IMR-90 (cell line): ENCODE measurements around the gene MRTFA. TPM values are rescaled to one million over a fixed set of nuclear protein-coding genes. Genes with fewer than 3 reads are reported as not detected.

Source experiments
- ATAC-seq: fragments of 200-7000 bp; cut with Tn5 transposase; 2 replicates; pipeline ENCODE4 v1.9.1; 2020; ENCODE audit warnings: low read depth, mild to moderate bottlenecking, moderate library complexity
- BruUV-seq: library from RNA; stranded (reverse); fragments of 400-500 nt; replicated peaks from 2 replicates; lab custom pipeline; 2021; lab: Mats Ljungman, UMichigan
- CTCF ChIA-PET: fragments of 300-600 bp; formaldehyde crosslinking; extraction: SDS; loops from one replicate; lab custom pipeline; 2021; ENCODE audit warnings: antibody characterized with exemption; lab: Yijun Ruan, JAX
- POLR2A ChIA-PET: fragments of 300-600 bp; sonication (Branson Sonifier 250); formaldehyde crosslinking; loops from one replicate; lab custom pipeline; 2022; ENCODE audit warnings: antibody characterized with exemption; ENCODE audit not compliant: unreplicated experiment; lab: Charles Lee
- DNase-seq: peaks from one replicate; pipeline ENCODE4 v3.0.0; 2013
- H2AFZ ChIP-seq: replicated peaks from 2 replicates; pipeline ENCODE3; 2013; ENCODE audit warnings: low read length, mild to moderate bottlenecking; ENCODE audit not compliant: poor library complexity
- H2AK5ac ChIP-seq: 2 replicates; pipeline ENCODE4 v1.6.1; 2013; ENCODE audit warnings: low read depth, low read length, inconsistent platforms
- H2AK9ac ChIP-seq: replicated peaks from 2 replicates; pipeline ENCODE3; 2013; ENCODE audit warnings: mild to moderate bottlenecking, low read depth, low read length, moderate library complexity; ENCODE audit not compliant: poor library complexity
- H2BK120ac ChIP-seq: 2 replicates; pipeline ENCODE4 v1.6.1; 2013; ENCODE audit warnings: low read depth, low read length, inconsistent platforms
- H2BK15ac ChIP-seq: 3 replicates; pipeline ENCODE4 v1.6.1; 2013; ENCODE audit warnings: low read depth, low read length, inconsistent platforms
- H2BK20ac ChIP-seq: 2 replicates; pipeline ENCODE4 v1.6.1; 2013; ENCODE audit warnings: low read depth, mild to moderate bottlenecking, inconsistent platforms, low read length, moderate library complexity
- H2BK5ac ChIP-seq: 2 replicates; pipeline ENCODE4 v1.6.1; 2013; ENCODE audit warnings: mild to moderate bottlenecking, low read depth, low read length, inconsistent platforms; ENCODE audit not compliant: poor library complexity, severe bottlenecking
- H3K14ac ChIP-seq: replicated peaks from 2 replicates; pipeline ENCODE4 v1.6.1; 2013; ENCODE audit warnings: low read depth, low read length, inconsistent platforms
- H3K18ac ChIP-seq: 2 replicates; pipeline ENCODE4 v1.6.1; 2013; ENCODE audit warnings: low read depth, low read length, control low read depth
- H3K23ac ChIP-seq: 2 replicates; pipeline ENCODE4 v1.6.1; 2013; ENCODE audit warnings: low read depth, low read length, inconsistent platforms
- H3K27ac ChIP-seq: 2 replicates; pipeline ENCODE4 v1.5.1; 2013; ENCODE audit warnings: mild to moderate bottlenecking, control low read depth, low read length; ENCODE audit not compliant: insufficient read depth
- H3K27me3 ChIP-seq: 2 replicates; pipeline ENCODE4 v1.6.1; 2013; ENCODE audit warnings: low read length; ENCODE audit not compliant: control insufficient read depth, insufficient read depth
- H3K36me3 ChIP-seq: 2 replicates; pipeline ENCODE4 v1.6.1; 2013; ENCODE audit warnings: low read length, mixed read lengths; ENCODE audit not compliant: control insufficient read depth, insufficient read depth
- H3K4ac ChIP-seq: 2 replicates; pipeline ENCODE4 v1.6.1; 2013; ENCODE audit warnings: low read depth, low read length, inconsistent platforms
- H3K4me1 ChIP-seq: 2 replicates; pipeline ENCODE4 v1.6.1; 2013; ENCODE audit warnings: low read length, mixed read lengths; ENCODE audit not compliant: control insufficient read depth, insufficient read depth
- H3K4me2 ChIP-seq: 2 replicates; pipeline ENCODE4 v1.6.1; 2013; ENCODE audit warnings: low read depth, mild to moderate bottlenecking, control low read depth, low read length, moderate library complexity
- H3K4me3 ChIP-seq: 2 replicates; pipeline ENCODE4 v1.5.1; 2013; ENCODE audit warnings: low read depth, mild to moderate bottlenecking, control low read depth, low read length, moderate library complexity; ENCODE audit not compliant: insufficient read depth
- H3K56ac ChIP-seq: 2 replicates; pipeline ENCODE4 v1.6.1; 2013; ENCODE audit warnings: low read length, inconsistent platforms; ENCODE audit not compliant: insufficient read depth; ENCODE audit errors: extremely low read depth
- H3K79me1 ChIP-seq, 2 experiments: 2 replicates each; pipeline ENCODE4 v1.6.1; 2013; ENCODE audit warnings: low read length in 2 of 2, inconsistent platforms in 1 of 2, low read depth in 1 of 2
- H3K9ac ChIP-seq: 2 replicates; pipeline ENCODE4 v1.6.1; 2013; ENCODE audit warnings: low read depth, low read length, control low read depth
- H3K9me1 ChIP-seq: 2 replicates; pipeline ENCODE4 v1.6.1; 2013; ENCODE audit warnings: low read length, inconsistent platforms; ENCODE audit not compliant: insufficient read depth
- H3K9me3 ChIP-seq: 2 replicates; pipeline ENCODE4 v1.6.1; 2013; ENCODE audit warnings: low read length; ENCODE audit not compliant: control insufficient read depth, insufficient read depth
- H4K20me1 ChIP-seq: 2 replicates; pipeline ENCODE4 v1.6.1; 2013; ENCODE audit warnings: low read length, inconsistent platforms; ENCODE audit not compliant: insufficient read depth
- H4K5ac ChIP-seq: 2 replicates; pipeline ENCODE4 v1.6.1; 2013; ENCODE audit warnings: mild to moderate bottlenecking, low read depth, low read length, control low read depth
- H4K8ac ChIP-seq, 2 experiments: 2 replicates each; pipeline ENCODE4 v1.6.1; 2013; ENCODE audit warnings: low read depth in 2 of 2, low read length in 2 of 2, control low read depth in 1 of 2, inconsistent platforms in 1 of 2
- H4K91ac ChIP-seq: 2 replicates; pipeline ENCODE4 v1.6.1; 2013; ENCODE audit warnings: low read depth, low read length, inconsistent platforms; ENCODE audit not compliant: insufficient read depth
- USF2 ChIP-seq: fragments of 150-350 bp; IDR thresholded peaks from 2 replicates; pipeline ENCODE4 v1.6.1; 2017; ENCODE audit warnings: mild to moderate bottlenecking, antibody characterized with exemption, low read length, low read depth
- WGBS, 2 experiments: methylation state at CpG; one replicate each; pipeline versions ENCODE4 v1.1.5 to v1.1.7; 2013; ENCODE audit warnings: missing lambda C conversion rate in 2 of 2; ENCODE audit not compliant: insufficient read length in 1 of 2; ENCODE audit errors: extremely low coverage in 2 of 2; 5-methylcytosine and 5-hydroxymethylcytosine counted together
- dilution Hi-C: fragments of 300-500 bp; cut with HindIII; formaldehyde crosslinking; loops from one replicate; pipeline ENCODE4 v1.14.3; 2018; ENCODE audit warnings: low sequenced_read_pairs; ENCODE audit not compliant: unreplicated experiment
- in situ Hi-C: fragments of 300-500 bp; cut with MboI; formaldehyde crosslinking; loops from 3 replicates; pipeline ENCODE4 v1.14.3; 2019; ENCODE audit warnings: low sequenced_read_pairs, inconsistent platforms, mixed read lengths
- intact Hi-C: fragments of 100-400 bp; cut with micrococcal nuclease; formaldehyde crosslinking; loops from 2 replicates; pipeline ENCODE4 v1.10.0; 2022
- polyA plus RNA-seq, 3 experiments: library from polyadenylated mRNA; depleted of rRNA; stranded (reverse); fragments of >200 nt; gene quantifications; 2 replicates each; pipeline ENCODE4 v1.2.3, GENCODE V29; 2012; ENCODE audit warnings: low replicate concordance in 1 of 3
- total RNA-seq: library from RNA; depleted of rRNA; stranded (reverse); fragments of >200 nt; gene quantifications from 2 replicates; pipeline ENCODE4 v1.2.3, GENCODE V29; 2012

Gene MRTFA
- total and polyA plus RNA-seq, 2 of the 4 experiments (the other 2 are of a cell fraction): 12.5 to 17.2 TPM

- Histone ChIP-seq H2BK120ac (no peak overlapping the region), H3K4ac (no peak overlapping the region), H2BK15ac (no peak overlapping the region), H3K9ac (no peak overlapping the region), H3K79me1 (peaks cover 13 to 86% of the 10 kb centered on the region in 2 experiments; a peak in 3 of 4 replicates), H3K4me3 (no peak overlapping the region), H3K27ac (no peak overlapping the region), H3K23ac (no peak overlapping the region), H2AK9ac (no peak overlapping the region), H2BK5ac (no peak overlapping the region), H3K36me3 (no peaks in the 10 kb centered on the region), H4K91ac (no peak overlapping the region), H2AK5ac (no peak overlapping the region), H3K56ac (no peak overlapping the region), H4K20me1 (peaks cover 91% of the 10 kb centered on the region), H3K27me3 (no peaks in the 10 kb centered on the region), H3K4me1 (peaks cover 16% of the 10 kb centered on the region), H3K9me3 (no peaks in the 10 kb centered on the region), H3K14ac (no peak overlapping the region), H3K4me2 (no peak overlapping the region), H4K8ac (no peak overlapping the region), H3K9me1 (peaks cover 18% of the 10 kb centered on the region), H2AFZ (no peak overlapping the region), H2BK20ac (no peak overlapping the region), H4K5ac (no peak overlapping the region), H3K18ac (no peak overlapping the region)
- CTCF ChIA-PET: no interaction called here
- ATAC-seq: no peak
- POLR2A ChIA-PET: no interaction called here
- intact Hi-C loops: no loop called here
- BruUV-seq: no TSS peak
- no peak for TF ChIP-seq USF2
- dilution Hi-C loops: no loop called here
- no peak for DNase-seq
- no CpG with 5 or more reads among the region's 3 CpGs for WGBS, 2 experiments
- in situ Hi-C loops: no loop called here
These were observed 27.3 kb downstream of the MRTFA start for GRCh38 chr22:40609216-40609615.
